H9 (cell line): Measurements from ENCODE around the gene TTC28. TPM values are rescaled to one million over a fixed set of nuclear protein-coding genes. Genes with fewer than 3 reads are reported as not detected.

ENCODE experiments used
- DNase-seq: peaks from one replicate; pipeline ENCODE4 v3.0.0-alpha.2; 2017
- H2AFZ ChIP-seq: one replicate; pipeline ENCODE4 v1.6.1; 2013; ENCODE audit warnings: mild to moderate bottlenecking, low read length, control low read depth, moderate library complexity
- H2AK5ac ChIP-seq: 2 replicates; pipeline ENCODE4 v1.6.1; 2013; ENCODE audit warnings: low read length, control low read depth, mixed read lengths; ENCODE audit not compliant: insufficient read length
- H2BK120ac ChIP-seq: one replicate; pipeline ENCODE4 v1.6.1; 2013; ENCODE audit warnings: low read depth, mild to moderate bottlenecking, low read length, control low read depth, inconsistent platforms; ENCODE audit not compliant: poor library complexity, severe bottlenecking
- H2BK12ac ChIP-seq: 2 replicates; pipeline ENCODE4 v1.6.1; 2013; ENCODE audit warnings: low read length, control low read depth, mixed read lengths, low read depth; ENCODE audit not compliant: insufficient read length
- H2BK15ac ChIP-seq: 2 replicates; pipeline ENCODE4 v1.6.1; 2013; ENCODE audit warnings: low read depth, low read length, control low read depth
- H2BK20ac ChIP-seq: one replicate; pipeline ENCODE4 v1.6.1; 2013; ENCODE audit warnings: low read depth, mild to moderate bottlenecking, low read length, control low read depth, inconsistent platforms; ENCODE audit not compliant: poor library complexity, severe bottlenecking
- H2BK5ac ChIP-seq: 2 replicates; pipeline ENCODE4 v1.6.1; 2013; ENCODE audit warnings: low read length, control low read depth, mixed read lengths; ENCODE audit not compliant: insufficient read length
- H3K14ac ChIP-seq: 2 replicates; pipeline ENCODE4 v1.6.1; 2013; ENCODE audit warnings: low read length, control low read depth; ENCODE audit not compliant: insufficient read depth
- H3K18ac ChIP-seq: 2 replicates; pipeline ENCODE4 v1.6.1; 2013; ENCODE audit warnings: low read depth, mild to moderate bottlenecking, mixed read lengths, low read length, control low read depth; ENCODE audit not compliant: insufficient read length
- H3K23ac ChIP-seq: 2 replicates; pipeline ENCODE4 v1.6.1; 2013; ENCODE audit warnings: low read length, control low read depth, mixed read lengths, low read depth; ENCODE audit not compliant: insufficient read length
- H3K23me2 ChIP-seq: 2 replicates; pipeline ENCODE4 v1.6.1; 2013; ENCODE audit warnings: low read depth, mild to moderate bottlenecking, mixed read lengths, low read length, control low read depth; ENCODE audit not compliant: insufficient read length, poor library complexity, severe bottlenecking
- H3K27ac ChIP-seq: 2 replicates; pipeline ENCODE4 v1.5.1; 2013; ENCODE audit warnings: low read length, control low read depth, mixed read lengths, low read depth; ENCODE audit not compliant: insufficient read length
- H3K27me3 ChIP-seq: 2 replicates; pipeline ENCODE4 v1.6.1; 2013; ENCODE audit warnings: low read length, control low read depth, inconsistent platforms; ENCODE audit not compliant: insufficient read depth
- H3K4ac ChIP-seq: 2 replicates; pipeline ENCODE4 v1.6.1; 2013; ENCODE audit warnings: low read depth, mild to moderate bottlenecking, control low read depth, inconsistent platforms, low read length, moderate library complexity
- H3K4me1 ChIP-seq: 2 replicates; pipeline ENCODE4 v1.6.1; 2013; ENCODE audit warnings: low read length, control low read depth, inconsistent platforms; ENCODE audit not compliant: insufficient read depth
- H3K4me2 ChIP-seq: 2 replicates; pipeline ENCODE4 v1.6.1; 2013; ENCODE audit warnings: low read length, control low read depth, mixed read lengths; ENCODE audit not compliant: insufficient read length, insufficient read depth
- H3K56ac ChIP-seq: 2 replicates; pipeline ENCODE4 v1.6.1; 2013; ENCODE audit warnings: low read depth, mild to moderate bottlenecking, mixed read lengths, low read length, control low read depth; ENCODE audit not compliant: insufficient read length
- H3K79me1 ChIP-seq: 2 replicates; pipeline ENCODE4 v1.6.1; 2013; ENCODE audit warnings: low read depth, mild to moderate bottlenecking, moderate library complexity, low read length, control low read depth, inconsistent platforms; ENCODE audit not compliant: insufficient read depth, poor library complexity, severe bottlenecking
- H3K79me2 ChIP-seq: 2 replicates; pipeline ENCODE4 v1.6.1; 2013; ENCODE audit warnings: low read length, control low read depth, inconsistent platforms; ENCODE audit not compliant: insufficient read depth
- H3K9ac ChIP-seq: 2 replicates; pipeline ENCODE4 v1.6.1; 2013; ENCODE audit warnings: low read length, control low read depth, mixed read lengths; ENCODE audit not compliant: insufficient read length; ENCODE audit errors: extremely low read depth
- H3K9me3 ChIP-seq: one replicate; pipeline ENCODE4 v1.6.1; 2013; ENCODE audit warnings: low read depth, low read length, inconsistent platforms; ENCODE audit not compliant: control insufficient read depth
- H3T11ph ChIP-seq: one replicate; pipeline ENCODE4 v1.6.1; 2013; ENCODE audit warnings: mild to moderate bottlenecking, low read length, control low read depth, inconsistent platforms
- H4K20me1 ChIP-seq: one replicate; pipeline ENCODE4 v1.6.1; 2013; ENCODE audit not compliant: control insufficient read depth, insufficient read length, insufficient read depth
- H4K5ac ChIP-seq: 2 replicates; pipeline ENCODE4 v1.6.1; 2013; ENCODE audit warnings: low read depth, mild to moderate bottlenecking, mixed read lengths, low read length, control low read depth; ENCODE audit not compliant: insufficient read length
- H4K8ac ChIP-seq: replicated peaks from 2 replicates; pipeline ENCODE4 v1.6.1; 2013; ENCODE audit warnings: low read length, control low read depth, mixed read lengths, low read depth; ENCODE audit not compliant: insufficient read length
- H4K91ac ChIP-seq: 2 replicates; pipeline ENCODE4 v1.6.1; 2013; ENCODE audit warnings: low read depth, mild to moderate bottlenecking, moderate library complexity, mixed read lengths, low read length, control low read depth; ENCODE audit not compliant: insufficient read length
- H3K27ac Mint-ChIP-seq, 3 experiments: 2 replicates in 2 of 3; 3 replicates in 1 of 3; pipeline ENCODE4 v1.8.0; 2020 to 2021; ENCODE audit warnings: mixed read lengths in 3 of 3, mild to moderate bottlenecking in 1 of 3, moderate library complexity in 1 of 3
- H3K27me3 Mint-ChIP-seq: 2 replicates; pipeline ENCODE4 v1.8.0; 2021; ENCODE audit warnings: low read depth, mild to moderate bottlenecking, moderate library complexity, mixed read lengths
- H3K36me3 Mint-ChIP-seq, 3 experiments: 2 replicates in 2 of 3; 3 replicates in 1 of 3; pipeline ENCODE4 v1.8.0; 2020 to 2021; ENCODE audit warnings: low read depth in 3 of 3, mixed read lengths in 3 of 3; ENCODE audit not compliant: insufficient read depth in 1 of 3
- H3K4me1 Mint-ChIP-seq, 2 experiments: 2 replicates each; pipeline ENCODE4 v1.8.0; 2020; ENCODE audit warnings: mixed read lengths in 2 of 2
- H3K4me3 Mint-ChIP-seq, 2 experiments: 2 replicates in 1 of 2; 3 replicates in 1 of 2; pipeline ENCODE4 v1.8.0; 2020 to 2021; ENCODE audit warnings: mild to moderate bottlenecking in 2 of 2, mixed read lengths in 2 of 2, moderate library complexity in 1 of 2
- H3K9me3 Mint-ChIP-seq, 2 experiments: 2 replicates in 1 of 2; 3 replicates in 1 of 2; pipeline ENCODE4 v1.8.0; 2020; ENCODE audit warnings: mild to moderate bottlenecking in 2 of 2, mixed read lengths in 2 of 2, moderate library complexity in 1 of 2
- CTCF ChIP-seq: fragments of 200-600 bp; sonication (generic); conservative IDR thresholded peaks from 3 replicates; pipeline ENCODE4 v1.8.0; 2021; ENCODE audit warnings: antibody characterized with exemption, mild to moderate bottlenecking
- WGBS: extraction: QIAGEN DNeasy Blood & Tissue Kit; methylation state at CpG from one replicate; pipeline ENCODE4 v1.1.7; 2013; ENCODE audit warnings: missing lambda C conversion rate, low lambda C conversion rate, mixed read lengths; ENCODE audit not compliant: insufficient read length; ENCODE audit errors: extremely low coverage; 5-methylcytosine and 5-hydroxymethylcytosine counted together
- total RNA-seq: library from RNA; stranded (reverse); gene quantifications from 2 replicates; pipeline ENCODE4 v1.2.1, GENCODE V29; 2021

The TTC28 gene
- total RNA-seq, 1 experiment from 2014 or later, result 13.6 TPM

GRCh38 chr22:28034145-28034759 is 645.4 kb downstream of the TTC28 start:
- H4K5ac ChIP-seq, result no peak overlapping the region
- no peak overlapping the region for H2AK5ac ChIP-seq
- H3K79me1 ChIP-seq, result no peaks in the 10 kb centered on the region
- no peak overlapping the region for H3K4me2 ChIP-seq
- H3K4me1 Mint-ChIP-seq, result peaks cover 0 to 3% of the 10 kb centered on the region in 2 experiments; a peak in 1 of 4 replicates
- no peaks in the 10 kb centered on the region for H3K9me3 ChIP-seq
- no peak overlapping the region for H2BK15ac ChIP-seq
- no peak overlapping the region for H3K14ac ChIP-seq
- H2BK20ac ChIP-seq, result no peak overlapping the region
- no peak overlapping the region for H2BK12ac ChIP-seq
- H3K23me2 ChIP-seq, result no peaks in the 10 kb centered on the region
- no peak overlapping the region for H4K91ac ChIP-seq
- no peak overlapping the region for H2BK120ac ChIP-seq
- no peaks in the 10 kb centered on the region for H3K79me2 ChIP-seq
- no peak overlapping the region for H3K23ac ChIP-seq
- H3K36me3 Mint-ChIP-seq, result no peaks in the 10 kb centered on the region
- H3K9ac ChIP-seq, result no peak overlapping the region
- peaks cover 2% of the 10 kb centered on the region in 2 experiments; a peak in 2 of 5 replicates for H3K9me3 Mint-ChIP-seq
- H3K4ac ChIP-seq, result no peak overlapping the region
- no peak overlapping the region for H2BK5ac ChIP-seq
- no peak overlapping the region for H3K18ac ChIP-seq
- no peak overlapping the region for H3K4me3 Mint-ChIP-seq
- no peak overlapping the region for H2AFZ ChIP-seq
- H3K27ac Mint-ChIP-seq, result no peak overlapping the region
- H3K4me1 ChIP-seq, result no peaks in the 10 kb centered on the region
- peaks cover 11% of the 10 kb centered on the region; the same call in 1 of the 2 replicates for H3K27me3 Mint-ChIP-seq
- no peak for DNase-seq
- no peak overlapping the region for H3K27ac ChIP-seq
- H4K8ac ChIP-seq, result no peak overlapping the region
- H3T11ph ChIP-seq, result no peak overlapping the region
- WGBS, result no CpG with 5 or more reads among the region's 9 CpGs
- H3K56ac ChIP-seq, result no peak overlapping the region
- no peaks in the 10 kb centered on the region for H3K27me3 ChIP-seq
- no peak for TF ChIP-seq CTCF
- H4K20me1 ChIP-seq, result no peaks in the 10 kb centered on the region
